PC-9 (cell line): ENCODE data around the gene SCN1B. TPM values are rescaled to one million over a fixed set of nuclear protein-coding genes. Genes with fewer than 3 reads are reported as not detected.

Source experiments
- BruUV-seq: library from RNA; stranded (reverse); fragments of 400-500 nt; replicated peaks from 2 replicates; lab custom pipeline; 2021; lab: Mats Ljungman, UMichigan
- CTCF ChIA-PET: fragments of 300-600 bp; sonication (Branson Sonifier 250); formaldehyde crosslinking; loops from one replicate; lab custom pipeline; 2022; ENCODE audit warnings: antibody characterized with exemption; lab: Charles Lee
- POLR2A ChIA-PET: fragments of 300-600 bp; sonication (Branson Sonifier 250); formaldehyde crosslinking; loops from one replicate; lab custom pipeline; 2022; ENCODE audit warnings: antibody characterized with exemption; ENCODE audit not compliant: unreplicated experiment; lab: Charles Lee
- DNase-seq, 2 experiments: peaks; one replicate each; pipeline versions ENCODE4 v3.0.0 to v3.0.0-alpha.2; 2015 to 2022; ENCODE audit warnings: mixed read lengths in 1 of 2
- H2AFZ ChIP-seq: fragments of 200-600 bp; sonication (generic); 2 replicates; pipeline ENCODE4 v1.8.1; 2017; ENCODE audit warnings: antibody characterized with exemption
- H3F3A ChIP-seq: fragments of 200-600 bp; sonication (generic); 2 replicates; pipeline ENCODE4 v1.8.1; 2017; ENCODE audit warnings: antibody characterized with exemption, mild to moderate bottlenecking, low read depth; ENCODE audit not compliant: insufficient read depth
- H3K27ac ChIP-seq: fragments of 200-600 bp; sonication (generic); 2 replicates; pipeline ENCODE4 v1.6.1; 2016; ENCODE audit warnings: mixed run types
- H3K27me3 ChIP-seq: fragments of 200-600 bp; sonication (generic); 2 replicates; pipeline ENCODE4 v1.6.1; 2016; ENCODE audit warnings: low read depth, mixed run types; ENCODE audit not compliant: insufficient read depth
- H3K36me3 ChIP-seq: fragments of 200-600 bp; sonication (generic); 2 replicates; pipeline ENCODE4 v1.6.1; 2016; ENCODE audit warnings: low read depth, mixed run types
- H3K4me1 ChIP-seq: fragments of 200-600 bp; sonication (generic); replicated peaks from 2 replicates; pipeline ENCODE4 v1.6.1; 2016; ENCODE audit warnings: mixed run types; ENCODE audit not compliant: insufficient read depth
- H3K4me2 ChIP-seq: fragments of 200-600 bp; sonication (generic); 2 replicates; pipeline ENCODE4 v1.6.1; 2017; ENCODE audit warnings: mixed run types
- H3K4me3 ChIP-seq: fragments of 200-600 bp; sonication (generic); 2 replicates; pipeline ENCODE4 v1.6.1; 2016; ENCODE audit warnings: mixed run types
- H3K79me2 ChIP-seq: fragments of 200-600 bp; sonication (generic); 2 replicates; pipeline ENCODE4 v1.6.1; 2017; ENCODE audit warnings: low read depth, mixed run types
- H3K9me2 ChIP-seq: fragments of 200-600 bp; sonication (generic); 2 replicates; pipeline ENCODE4 v1.8.1; 2017; ENCODE audit warnings: mild to moderate bottlenecking; ENCODE audit not compliant: insufficient read depth
- H3K9me3 ChIP-seq: fragments of 200-600 bp; sonication (generic); 2 replicates; pipeline ENCODE4 v1.8.1; 2016; ENCODE audit warnings: low read depth; ENCODE audit not compliant: insufficient read depth
- H4K20me1 ChIP-seq: fragments of 200-600 bp; sonication (generic); 2 replicates; pipeline ENCODE4 v1.8.1; 2017; ENCODE audit not compliant: insufficient read depth
- CTCF ChIP-seq: fragments of 200-600 bp; sonication (generic); conservative IDR thresholded peaks from 2 replicates; pipeline ENCODE4 v1.6.1; 2017; ENCODE audit warnings: mixed run types, antibody characterized with exemption, mild to moderate bottlenecking, moderate library complexity
- EZH2 ChIP-seq: fragments of 200-600 bp; sonication (generic); IDR thresholded peaks from 2 replicates; pipeline ENCODE4 v1.8.0; 2017; ENCODE audit warnings: antibody characterized with exemption, low read depth
- intact Hi-C: fragments of 100-400 bp; cut with micrococcal nuclease; formaldehyde crosslinking; loops from one replicate; pipeline ENCODE4 v1.10.0; 2022; ENCODE audit not compliant: unreplicated experiment
- total RNA-seq: library from RNA; stranded (reverse); gene quantifications from 2 replicates; pipeline ENCODE4 v1.2.3, GENCODE V29; 2021

Gene SCN1B
- total RNA-seq, 1 experiment from 2014 or later: 2.4 TPM

GRCh38 chr19:35008891-35009341, 21.4 kb upstream of the SCN1B start:
- CTCF ChIA-PET: no interaction called here
- BruUV-seq: no TSS peak
- no peaks in the 10 kb centered on the region for H3K9me3 ChIP-seq
- no peaks in the 10 kb centered on the region for H3K27me3 ChIP-seq
- no peak for DNase-seq
- no peak overlapping the region for H2AFZ ChIP-seq
- H3K27ac ChIP-seq: no peak overlapping the region
- no peak overlapping the region for H3K4me2 ChIP-seq
- POLR2A ChIA-PET: no interaction called here
- H4K20me1 ChIP-seq: no peaks in the 10 kb centered on the region
- no peaks in the 10 kb centered on the region; the same call in 1 of the 2 replicates for H3K36me3 ChIP-seq
- H3K79me2 ChIP-seq: peaks cover 10% of the 10 kb centered on the region
- TF ChIP-seq EZH2: no peak
- peaks cover 31% of the 10 kb centered on the region for H3K4me1 ChIP-seq
- H3K9me2 ChIP-seq: no peaks in the 10 kb centered on the region
- no peak overlapping the region for H3K4me3 ChIP-seq
- intact Hi-C loops: no loop called here
- peaks cover 39% of the 10 kb centered on the region for H3F3A ChIP-seq

GRCh38 chr19:35009424-35010415, 20.6 kb upstream of the SCN1B start:
- H3K4me1 ChIP-seq: peaks cover 28% of the 10 kb centered on the region
- DNase-seq: no peak
- H3K4me3 ChIP-seq: no peak overlapping the region
- ChIA-PET CTCF (no interaction called here), POLR2A (no interaction called here)
- peaks cover 6% of the 10 kb centered on the region; the same call in 1 of the 2 replicates for H3K79me2 ChIP-seq
- no peaks in the 10 kb centered on the region for H4K20me1 ChIP-seq
- H3F3A ChIP-seq: peaks cover 30% of the 10 kb centered on the region
- H3K9me3 ChIP-seq: no peaks in the 10 kb centered on the region
- TF ChIP-seq CTCF (no peak), EZH2 (no peak)
- H2AFZ ChIP-seq: no peak overlapping the region
- intact Hi-C loops: no loop called here
- no peaks in the 10 kb centered on the region; the same call in 1 of the 2 replicates for H3K36me3 ChIP-seq
- no peaks in the 10 kb centered on the region for H3K27me3 ChIP-seq
- no peaks in the 10 kb centered on the region for H3K9me2 ChIP-seq
- no peak overlapping the region for H3K27ac ChIP-seq
- no peak overlapping the region for H3K4me2 ChIP-seq
- BruUV-seq: no TSS peak

DNA sequence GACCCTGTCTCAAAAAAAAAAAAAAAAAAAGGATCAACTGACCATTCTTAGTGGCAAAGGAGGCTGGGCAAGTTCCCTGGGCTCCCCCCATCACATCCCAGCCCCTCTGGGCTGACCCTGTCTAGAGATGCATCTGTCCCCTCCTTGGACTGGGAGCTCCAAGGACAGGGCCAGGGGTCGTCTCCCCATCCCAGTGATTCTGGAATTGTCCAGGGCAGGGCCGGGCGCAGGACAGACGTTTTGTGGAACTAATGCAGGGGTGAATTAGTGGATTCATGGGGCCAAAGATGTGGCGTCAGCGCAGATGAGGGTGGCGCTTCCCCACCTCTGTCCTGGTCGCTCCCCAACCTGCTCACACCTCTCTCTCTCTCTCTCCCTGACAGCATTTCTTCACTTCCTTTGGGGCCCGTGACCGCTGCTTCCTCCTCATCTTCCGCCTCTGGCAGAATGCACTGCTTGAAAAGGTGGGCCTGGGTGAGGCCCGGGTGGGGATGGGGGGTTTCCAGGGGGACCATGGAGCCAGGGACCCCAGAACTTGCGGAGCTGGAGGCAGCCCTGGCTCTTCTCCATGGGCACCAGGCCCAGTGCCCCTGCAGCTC, 19.1 kb upstream of the SCN1B start:
- no peak for DNase-seq
- intact Hi-C loops: no loop called here
- POLR2A ChIA-PET: no interaction called here

More for the DNA sequence above, 19.1 kb upstream of the SCN1B start:
- no TSS peak for BruUV-seq
- Histone ChIP-seq H3K4me3 (no peak overlapping the region), H3K27ac (no peak overlapping the region), H3K4me1 (peaks cover 13% of the 10 kb centered on the region), H3K9me3 (no peaks in the 10 kb centered on the region), H3K4me2 (no peak overlapping the region), H3K27me3 (no peaks in the 10 kb centered on the region), H3K9me2 (no peaks in the 10 kb centered on the region), H3K79me2 (0 out of 2 replicates have a peak, but pooled peaks cover 6% of the 10 kb centered on the region), H4K20me1 (no peaks in the 10 kb centered on the region), H3K36me3 (no peaks in the 10 kb centered on the region; the same call in 1 of the 2 replicates), H2AFZ (no peak overlapping the region), H3F3A (peaks cover 19% of the 10 kb centered on the region; the same call in 1 of the 2 replicates)
- TF ChIP-seq CTCF: no peak
- no peak for TF ChIP-seq EZH2
- CTCF ChIA-PET: no interaction called here
